HG03354 (cell line): ENCODE measurements around the gene KCNH2.
A peak's percentile ranks its signal among the peaks of the same experiment; 100 is the strongest.
"Not testable (repeated sequence)": the region's sequence is repeated elsewhere in the genome, so short reads cannot be mapped to it uniquely, and the experiment has no call there.

Experiments used
- ATAC-seq: cut with Tn5 transposase; IDR thresholded peaks from one replicate; pipeline ENCODE4 v1.9.1; 2021; ENCODE audit warnings: mild to moderate bottlenecking; ENCODE audit not compliant: unreplicated experiment, poor library complexity, severe bottlenecking

Gene KCNH2

GRCh38 chr7:151013356-151013732, 35.2 kb upstream of the KCNH2 start:
- ATAC-seq: no peak

GRCh38 chr7:151012911-151013347, 34.8 kb upstream of the KCNH2 start:
- no peak for ATAC-seq

- no peak for ATAC-seq
Measured at GRCh38 chr7:151012031-151012692, 34.0 kb upstream of the KCNH2 start.

DNA sequence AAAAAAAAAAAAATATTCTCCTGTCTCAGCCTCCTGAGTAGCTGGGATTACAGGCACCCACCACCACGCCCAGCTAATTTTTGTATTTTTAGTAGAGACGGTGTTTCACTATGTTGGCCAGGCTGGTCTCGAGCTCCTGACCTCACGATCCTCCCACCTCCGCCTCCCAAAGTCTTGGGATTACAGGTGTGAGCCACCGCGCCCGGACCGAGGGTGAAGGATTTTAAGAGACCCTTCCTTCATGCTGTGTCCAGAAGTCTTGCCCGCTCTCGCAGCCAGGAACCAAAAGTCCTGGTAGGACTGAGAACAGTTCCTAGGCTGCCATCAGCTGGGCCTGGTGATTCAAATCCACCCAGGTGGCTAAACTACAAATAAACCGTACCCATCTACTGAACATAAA, 33.5 kb upstream of the KCNH2 start:
- ATAC-seq: not testable (repeated sequence)

DNA sequence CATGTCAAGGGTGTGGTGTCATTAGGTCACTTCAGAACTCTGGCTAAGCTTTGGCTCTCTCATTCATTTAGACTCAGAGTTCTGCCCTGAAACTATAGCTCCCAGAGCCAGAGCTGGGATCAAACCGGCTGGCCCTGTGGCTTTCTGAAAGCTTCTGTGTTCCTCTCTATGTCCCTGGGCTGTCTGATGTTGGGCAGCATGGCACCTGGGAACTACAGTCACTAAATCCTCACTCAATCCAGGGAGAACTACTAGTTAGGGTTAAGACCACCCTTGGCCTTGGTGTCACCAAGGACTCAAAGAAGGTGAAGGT, 32.9 kb upstream of the KCNH2 start:
- no peak for ATAC-seq

DNA sequence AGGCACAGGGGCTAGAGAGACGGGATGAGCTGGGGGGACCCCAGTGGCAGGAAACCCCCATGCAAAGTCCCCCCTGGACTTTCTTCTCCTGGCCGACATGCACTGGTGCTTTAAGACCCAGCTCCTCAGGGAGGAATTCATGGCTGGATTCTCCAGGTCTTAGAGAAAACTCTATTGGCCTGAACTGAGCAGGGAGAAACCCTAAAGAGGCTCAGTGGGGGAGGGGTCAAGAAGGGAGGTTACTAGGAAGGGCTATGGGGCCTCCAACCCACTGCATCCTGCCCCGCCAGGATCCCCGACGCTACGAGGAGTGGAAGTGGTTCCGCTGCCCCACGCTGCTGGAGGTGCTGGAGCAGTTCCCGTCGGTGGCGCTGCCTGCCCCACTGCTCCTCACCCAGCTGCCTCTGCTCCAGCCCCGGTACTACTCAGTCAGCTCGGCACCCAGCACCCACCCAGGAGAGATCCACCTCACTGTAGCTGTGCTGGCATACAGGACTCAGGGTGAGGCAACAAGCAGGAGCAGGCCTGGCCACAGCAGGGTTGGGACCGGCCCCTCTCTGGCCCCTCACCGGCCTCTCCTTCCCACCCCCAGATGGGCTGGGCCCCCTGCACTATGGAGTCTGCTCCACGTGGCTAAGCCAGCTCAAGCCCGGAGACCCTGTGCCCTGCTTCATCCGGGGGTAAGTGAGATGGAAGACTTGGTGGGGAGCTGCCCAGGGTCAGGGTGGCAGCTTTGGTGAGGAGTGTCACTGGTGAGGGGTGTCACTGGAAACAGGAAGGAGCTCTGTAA, 32.4 kb upstream of the KCNH2 start:
- no peak for ATAC-seq

DNA sequence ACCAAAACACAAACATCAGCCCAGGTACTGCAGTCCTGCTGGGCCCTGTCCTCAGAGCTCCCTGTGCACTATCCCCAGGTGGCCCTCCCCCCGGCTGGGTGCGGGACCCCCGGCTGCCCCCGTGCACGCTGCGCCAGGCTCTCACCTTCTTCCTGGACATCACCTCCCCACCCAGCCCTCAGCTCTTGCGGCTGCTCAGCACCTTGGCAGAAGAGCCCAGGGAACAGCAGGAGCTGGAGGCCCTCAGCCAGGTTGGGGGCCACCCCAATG, 31.9 kb upstream of the KCNH2 start:
- ATAC-seq: no peak

DNA sequence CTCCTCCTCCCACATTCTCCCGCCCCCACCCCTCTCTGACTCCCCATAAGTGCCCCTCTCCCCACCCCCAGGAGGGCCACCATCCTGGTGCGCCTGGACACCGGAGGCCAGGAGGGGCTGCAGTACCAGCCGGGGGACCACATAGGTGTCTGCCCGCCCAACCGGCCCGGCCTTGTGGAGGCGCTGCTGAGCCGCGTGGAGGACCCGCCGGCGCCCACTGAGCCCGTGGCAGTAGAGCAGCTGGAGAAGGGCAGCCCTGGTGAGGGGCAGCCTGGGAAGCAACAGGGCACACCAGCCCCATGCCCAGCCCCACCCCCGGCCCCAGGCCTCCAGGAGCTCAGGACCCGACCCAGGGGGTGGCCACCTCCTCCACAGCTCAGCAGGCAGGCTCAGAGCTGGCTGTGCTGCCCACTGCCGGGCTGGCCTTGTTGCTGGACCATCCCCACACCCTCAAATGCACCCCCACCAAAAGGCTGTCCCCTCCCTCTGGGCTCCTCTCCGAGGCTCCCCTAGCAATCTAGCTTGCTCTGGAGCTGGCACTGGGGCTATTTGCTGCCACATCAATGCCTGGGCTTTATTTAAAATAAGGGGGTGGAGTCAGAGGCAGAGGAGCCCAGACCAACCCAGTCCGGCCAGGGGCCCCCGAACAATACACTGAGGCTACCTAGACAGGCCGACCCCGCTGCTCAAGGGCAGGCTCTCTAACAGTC, 31.4 kb upstream of the KCNH2 start:
- no peak for ATAC-seq

DNA sequence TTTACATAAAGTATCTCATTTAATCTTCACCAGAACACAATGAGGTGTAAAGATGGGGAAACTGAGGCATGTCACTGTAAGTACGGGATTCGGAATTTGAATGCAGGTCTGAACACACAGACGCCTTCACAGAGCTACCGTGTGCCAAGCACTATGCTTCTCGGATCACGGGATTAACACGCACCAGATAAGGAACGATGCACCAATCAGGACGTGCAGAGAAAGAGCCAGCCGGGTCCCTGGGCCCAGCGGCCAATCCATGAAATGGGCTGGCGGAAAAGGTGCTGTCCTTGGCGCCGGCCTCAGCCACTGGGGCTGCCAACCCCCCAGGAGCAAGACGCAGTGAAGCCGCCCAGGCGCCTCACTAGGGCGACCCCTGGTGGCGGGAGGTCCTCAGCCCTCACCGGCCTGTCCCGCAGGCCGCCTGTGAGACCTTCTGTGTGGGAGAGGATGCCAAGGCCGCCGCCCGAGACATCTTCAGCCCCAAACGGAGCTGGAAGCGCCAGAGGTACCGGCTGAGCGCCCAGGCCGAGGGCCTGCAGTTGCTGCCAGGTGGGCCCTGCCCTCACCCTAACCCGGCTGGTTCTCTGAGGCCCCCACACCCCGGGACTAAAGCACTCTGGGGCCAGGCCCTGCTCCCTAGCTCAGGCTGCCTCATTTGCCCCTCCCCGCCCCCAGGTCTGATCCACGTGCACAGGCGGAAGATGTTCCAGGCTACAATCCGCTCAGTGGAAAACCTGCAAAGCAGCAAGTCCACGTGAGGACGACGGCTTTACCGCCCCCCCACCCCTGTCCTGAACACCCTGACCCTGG, 30.6 kb upstream of the KCNH2 start:
- ATAC-seq: peak; percentile 89

DNA sequence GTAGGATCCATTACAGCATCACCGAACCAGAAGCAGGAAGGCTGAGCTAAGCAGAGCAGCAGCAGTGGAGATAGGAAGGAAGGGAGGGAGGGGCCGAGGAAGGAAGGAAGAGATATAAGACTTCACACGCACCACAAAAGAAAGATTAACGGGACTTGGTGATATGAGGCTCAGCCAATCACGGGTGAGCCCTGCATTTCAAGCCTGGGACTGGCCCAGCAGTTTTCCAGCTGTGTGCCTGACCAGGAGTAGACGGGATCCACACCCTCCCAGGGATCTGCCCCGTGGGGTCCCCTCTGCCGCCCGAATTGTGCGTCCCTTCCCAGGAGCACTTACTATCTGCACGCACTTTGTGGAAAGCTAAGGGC, 30.0 kb upstream of the KCNH2 start:
- ATAC-seq: no peak

DNA sequence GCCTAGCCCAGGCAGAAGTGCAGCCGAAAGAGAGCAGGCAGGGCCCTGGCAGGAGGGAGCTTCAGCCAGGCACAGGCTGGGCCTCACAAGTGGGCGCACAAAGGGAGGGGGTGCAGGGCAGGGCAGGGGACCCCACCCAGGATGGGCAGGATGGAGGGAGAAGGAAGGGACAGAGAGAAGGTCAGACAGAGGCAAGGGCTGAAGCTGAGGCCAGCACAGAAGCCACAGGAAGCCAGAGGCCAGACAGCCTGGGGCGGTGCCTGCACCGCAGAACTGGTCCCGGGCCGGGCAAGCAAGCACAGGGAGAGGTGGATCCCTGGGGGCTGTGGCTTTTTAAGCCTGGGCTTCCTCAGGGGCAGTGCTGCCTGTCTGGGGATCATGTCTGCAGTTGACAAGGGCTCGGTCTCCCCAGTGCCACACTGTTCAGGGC, 29.4 kb upstream of the KCNH2 start:
- ATAC-seq: no peak

GRCh38 chr7:151006590-151007300, 28.6 kb upstream of the KCNH2 start:
- no peak for ATAC-seq

- ATAC-seq: no peak
Measured at GRCh38 chr7:151005566-151005965, 27.4 kb upstream of the KCNH2 start.

DNA sequence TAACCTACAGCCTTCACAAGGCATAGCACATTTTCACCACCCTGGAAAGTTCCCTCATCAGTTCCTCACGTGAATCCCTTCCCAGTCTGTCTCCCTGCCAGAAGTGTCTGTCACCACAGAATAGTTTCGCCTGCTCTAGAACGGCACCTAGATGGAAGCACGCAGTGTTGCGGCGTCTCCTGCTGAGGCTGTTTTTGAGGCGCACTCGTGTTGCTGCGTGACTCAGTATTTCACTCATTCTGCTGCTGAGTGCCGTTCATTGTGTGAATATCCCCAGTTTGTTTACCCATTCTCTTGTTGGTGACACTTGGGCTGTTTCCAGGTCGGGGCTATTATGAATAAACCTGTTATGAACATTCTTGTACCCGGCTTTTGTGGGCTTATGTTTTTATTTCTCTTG, 25.5 kb upstream of the KCNH2 start:
- no peak for ATAC-seq

GRCh38 chr7:151001546-151001945, 23.4 kb upstream of the KCNH2 start:
- ATAC-seq: no peak

DNA sequence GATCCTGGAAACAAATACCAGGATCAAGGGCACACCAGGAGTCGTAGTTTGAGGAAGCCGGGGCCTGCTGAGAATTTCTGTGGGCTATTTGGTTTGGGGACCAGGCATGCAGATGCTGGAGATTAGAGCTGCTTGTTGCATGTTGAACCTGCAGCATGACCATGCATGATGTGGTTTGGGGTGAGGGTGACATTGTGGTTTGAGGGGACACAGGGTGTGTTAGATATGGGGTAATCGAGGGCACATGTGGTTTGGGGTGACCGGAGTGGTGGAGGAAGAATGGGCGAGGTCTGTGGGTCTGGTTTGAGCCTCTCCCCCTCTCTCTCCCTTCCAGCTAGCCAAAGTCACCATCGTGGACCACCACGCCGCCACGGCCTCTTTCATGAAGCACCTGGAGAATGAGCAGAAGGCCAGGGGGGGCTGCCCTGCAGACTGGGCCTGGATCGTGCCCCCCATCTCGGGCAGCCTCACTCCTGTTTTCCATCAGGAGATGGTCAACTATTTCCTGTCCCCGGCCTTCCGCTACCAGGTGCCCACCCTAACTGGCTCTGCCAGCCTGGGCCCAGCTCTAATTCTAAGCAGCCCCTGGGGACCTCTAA, 22.9 kb upstream of the KCNH2 start:
- no peak for ATAC-seq

DNA sequence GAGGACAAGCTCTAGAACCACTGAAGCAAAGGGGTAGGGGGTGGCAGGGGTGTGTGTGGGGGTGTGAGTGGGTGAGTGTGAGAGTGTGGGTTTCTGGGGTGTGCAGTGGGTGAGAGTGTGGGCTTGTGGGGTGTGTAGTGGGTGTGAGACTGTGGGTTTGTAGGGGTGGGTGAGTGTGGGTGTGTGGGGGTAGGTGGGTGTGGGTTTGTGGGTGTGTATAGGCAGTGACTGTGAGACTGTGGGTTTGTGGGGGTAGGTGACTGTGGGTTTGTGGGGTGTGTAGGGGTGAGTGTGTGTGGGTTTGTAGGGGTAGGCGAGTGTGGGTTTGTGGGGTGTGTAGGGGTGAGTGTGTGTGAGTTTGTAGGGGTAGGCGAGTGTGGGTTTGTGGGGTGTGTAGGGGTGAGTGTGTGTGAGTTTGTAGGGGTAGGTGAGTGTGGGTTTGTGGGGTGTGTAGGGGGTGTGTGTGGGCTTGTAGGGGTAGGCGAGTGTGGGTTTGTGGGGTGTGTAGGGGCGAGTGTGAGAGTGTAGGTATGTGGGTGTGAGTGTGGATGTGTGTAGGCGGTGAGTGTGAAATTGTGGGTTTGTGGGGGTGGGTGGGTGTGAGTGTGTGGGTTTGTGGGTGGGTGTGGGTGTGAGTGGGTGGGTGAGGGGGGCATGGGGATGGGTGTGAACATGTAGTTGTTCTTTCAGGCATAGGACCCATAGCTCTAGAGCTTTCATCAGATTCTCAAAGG, 21.5 kb upstream of the KCNH2 start:
- no peak for ATAC-seq

- no peak for ATAC-seq
Measured at GRCh38 chr7:150999001-150999400, 20.9 kb upstream of the KCNH2 start.

DNA sequence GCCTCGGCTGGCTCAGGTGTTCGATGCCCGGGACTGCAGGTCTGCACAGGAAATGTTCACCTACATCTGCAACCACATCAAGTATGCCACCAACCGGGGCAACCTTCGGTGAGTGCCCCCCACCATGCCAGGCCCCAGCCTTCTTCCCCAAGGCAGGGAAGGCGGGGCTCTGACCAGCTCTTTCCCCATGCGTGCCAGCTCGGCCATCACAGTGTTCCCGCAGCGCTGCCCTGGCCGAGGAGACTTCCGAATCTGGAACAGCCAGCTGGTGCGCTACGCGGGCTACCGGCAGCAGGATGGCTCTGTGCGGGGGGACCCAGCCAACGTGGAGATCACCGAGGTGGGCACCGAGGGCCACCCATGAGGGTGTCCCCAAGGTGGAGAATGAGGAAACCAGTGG, 20.2 kb upstream of the KCNH2 start:
- no peak for ATAC-seq
